ENCODE data around the gene BAIAP2.

BAIAP2 gene

GRCh38 chr17:81034779-81035520 lies at the start of gene BAIAP2:
Gene BAIAP2 (plus strand): TSS chr17:81035151. CDS start chr17:81035255, 104 bp downstream.
- DNase-seq, result peak; percentile 98

- DNase-seq, result no peak
These were observed 48.9 kb upstream of the BAIAP2 start for GRCh38 chr17:80986046-80986445.

GRCh38 chr17:80986816-80987475 lies 48.0 kb upstream of the BAIAP2 start:
- no peak for DNase-seq

GRCh38 chr17:80987941-80988461 lies 47.0 kb upstream of the BAIAP2 start:
- no peak for DNase-seq

GRCh38 chr17:80989586-80989913 lies 45.4 kb upstream of the BAIAP2 start:
- no peak for DNase-seq

GRCh38 chr17:80990921-80991644 lies 43.9 kb upstream of the BAIAP2 start:
- no peak for DNase-seq

GRCh38 chr17:80991645-80992076 lies 43.3 kb upstream of the BAIAP2 start, which contains the start of gene CHMP6:
Gene CHMP6 (plus strand): TSS chr17:80991841. CDS start chr17:80991919, 78 bp downstream.
- DNase-seq, result peak; percentile 83

- peak; percentile 73 for DNase-seq
These were observed 42.6 kb upstream of the BAIAP2 start for GRCh38 chr17:80992077-80992947.

- no peak for DNase-seq
These were observed 41.9 kb upstream of the BAIAP2 start for GRCh38 chr17:80992948-80993624.

GRCh38 chr17:80995131-80995530 lies 39.8 kb upstream of the BAIAP2 start:
- DNase-seq, result no peak

- peak; percentile 47 for DNase-seq
These were observed 38.3 kb upstream of the BAIAP2 start for GRCh38 chr17:80996422-80997305.

- no peak for DNase-seq
These were observed 37.4 kb upstream of the BAIAP2 start for GRCh38 chr17:80997424-80998117.

- no peak for DNase-seq
These were observed 36.7 kb upstream of the BAIAP2 start for GRCh38 chr17:80998118-80998747.

- no peak for DNase-seq
These were observed 36.0 kb upstream of the BAIAP2 start for GRCh38 chr17:80998748-80999535.

- peak; percentile 42 for DNase-seq
These were observed 35.2 kb upstream of the BAIAP2 start for GRCh38 chr17:80999536-81000333.

GRCh38 chr17:81000334-81000630 lies 34.7 kb upstream of the BAIAP2 start:
- DNase-seq, result no peak

GRCh38 chr17:81000631-81001357 lies 34.2 kb upstream of the BAIAP2 start:
- peak; percentile 24 for DNase-seq
